ENCODE measurements around the gene KIF6.
"Not testable (repeated sequence)": the region's sequence is repeated elsewhere in the genome, so short reads cannot be mapped to it uniquely, and the experiment has no call there.

The KIF6 gene

DNA sequence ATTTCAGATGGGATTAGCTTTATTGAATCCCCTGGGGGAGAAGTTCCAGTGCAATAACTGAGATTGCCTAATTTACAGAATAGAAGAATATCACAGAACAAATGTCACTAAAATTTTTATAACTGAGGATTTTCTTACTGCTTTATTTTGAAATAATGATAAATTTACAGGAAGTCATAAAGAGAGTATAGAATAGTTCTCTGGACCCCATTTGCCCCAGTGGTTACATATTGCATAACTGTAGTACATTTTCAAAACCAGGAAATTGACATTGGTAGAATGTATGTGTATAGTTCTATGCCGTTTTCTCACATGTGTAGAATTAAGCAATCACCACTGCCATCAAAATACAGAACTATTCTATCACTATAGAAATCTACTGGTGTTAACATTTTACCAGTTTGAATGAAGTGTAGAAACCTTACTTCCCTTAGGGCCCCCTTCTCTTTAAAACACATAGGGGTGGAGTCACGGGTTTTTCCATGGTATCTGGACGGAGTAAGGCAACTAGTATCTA is 18.3 kb downstream of the KIF6 start:
- DNase-seq: no peak

DNA sequence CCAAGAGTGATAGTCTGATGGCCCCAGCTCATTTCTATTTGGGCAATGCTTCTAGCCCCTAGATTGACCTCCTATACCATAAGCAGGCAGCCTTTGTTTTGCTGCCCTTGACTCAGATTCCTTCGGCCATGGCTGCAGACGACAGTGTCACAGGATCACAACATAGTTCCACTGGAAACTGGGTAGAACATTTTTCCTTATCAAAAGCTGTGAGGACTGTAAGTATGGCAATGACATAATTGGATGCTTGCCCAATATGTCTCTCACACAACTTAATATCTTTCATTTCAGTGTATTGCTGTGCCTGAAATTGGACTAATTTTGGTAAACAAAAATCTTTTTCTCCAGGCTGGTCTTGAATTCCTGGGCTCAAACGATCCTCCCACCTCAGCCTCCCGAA is 22.9 kb downstream of the KIF6 start:
- no peak for DNase-seq

DNA sequence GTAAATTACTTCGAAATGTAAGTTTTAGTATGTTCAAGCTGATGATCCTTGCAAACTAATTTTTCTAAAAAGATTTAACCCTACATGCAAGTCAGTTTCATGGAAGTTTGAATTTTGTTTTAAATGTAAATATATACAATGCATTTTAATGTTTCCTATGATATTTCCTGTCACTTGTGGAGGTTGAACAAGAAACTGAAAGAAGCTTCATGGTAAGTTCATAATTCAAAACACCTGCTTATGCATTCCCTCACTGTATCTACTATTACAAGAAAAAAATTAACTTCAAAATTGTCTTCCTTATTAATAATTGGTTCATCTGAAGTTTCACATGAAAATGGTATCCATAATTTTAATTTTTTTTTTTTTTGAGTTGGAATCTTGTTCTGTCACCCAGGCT is 24.8 kb downstream of the KIF6 start:
- DNase-seq: no peak

DNA sequence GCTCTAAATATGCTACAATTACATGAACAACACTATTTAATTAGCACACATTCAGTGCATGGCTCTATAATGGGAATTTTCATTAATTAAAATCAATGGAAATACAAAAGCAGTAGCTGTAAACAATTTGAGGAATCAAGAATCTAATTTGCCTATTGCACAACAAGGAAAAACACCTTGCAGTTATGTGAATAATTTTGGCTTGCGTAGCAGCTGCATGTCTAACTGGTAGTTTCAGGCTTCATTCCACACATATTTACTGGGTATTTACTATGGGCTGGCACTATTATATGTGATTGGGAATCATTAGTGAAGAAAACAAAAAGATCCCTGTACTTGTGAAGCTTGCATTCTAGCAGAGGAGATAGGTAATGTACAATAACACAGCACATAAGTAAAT is 26.4 kb downstream of the KIF6 start:
- DNase-seq: no peak

DNA sequence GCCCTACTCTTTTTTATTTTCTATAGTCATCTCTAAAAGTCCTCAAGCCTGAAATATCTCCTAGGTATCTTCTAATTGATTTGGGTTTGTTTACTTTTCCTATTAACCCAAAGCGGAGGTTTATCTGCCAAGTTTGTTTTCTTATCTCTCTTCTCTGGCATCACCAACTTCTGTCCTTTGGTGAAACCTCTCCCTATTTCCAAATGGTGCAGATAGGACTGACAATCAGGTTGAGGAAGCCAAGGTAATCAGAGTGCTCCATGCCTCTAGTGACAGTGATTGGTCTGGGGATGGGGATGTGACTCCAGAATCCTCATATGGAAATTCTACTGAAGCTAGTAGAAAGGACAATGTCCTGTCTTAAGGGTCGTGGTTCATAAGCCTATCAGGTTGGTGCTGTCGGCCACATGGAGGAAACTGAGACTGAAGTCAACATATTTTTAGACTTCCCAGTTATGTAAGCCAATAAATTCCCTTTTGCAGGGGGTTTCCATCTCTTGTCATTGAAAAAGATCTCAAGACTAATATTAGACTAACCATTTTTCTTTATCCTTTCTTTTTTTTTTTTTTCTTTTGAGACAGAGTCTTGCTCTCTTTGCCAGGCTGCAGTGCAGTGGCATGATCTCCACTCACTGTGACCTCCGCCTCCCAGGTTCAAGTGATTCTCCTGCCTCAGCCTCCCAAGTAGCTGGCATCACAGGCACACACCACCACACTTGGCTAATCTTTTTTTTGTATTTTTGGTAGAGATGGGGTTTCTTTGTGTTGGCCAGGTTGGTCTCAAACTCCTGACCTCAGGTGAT is 28.0 kb downstream of the KIF6 start:
- DNase-seq: no peak

DNA sequence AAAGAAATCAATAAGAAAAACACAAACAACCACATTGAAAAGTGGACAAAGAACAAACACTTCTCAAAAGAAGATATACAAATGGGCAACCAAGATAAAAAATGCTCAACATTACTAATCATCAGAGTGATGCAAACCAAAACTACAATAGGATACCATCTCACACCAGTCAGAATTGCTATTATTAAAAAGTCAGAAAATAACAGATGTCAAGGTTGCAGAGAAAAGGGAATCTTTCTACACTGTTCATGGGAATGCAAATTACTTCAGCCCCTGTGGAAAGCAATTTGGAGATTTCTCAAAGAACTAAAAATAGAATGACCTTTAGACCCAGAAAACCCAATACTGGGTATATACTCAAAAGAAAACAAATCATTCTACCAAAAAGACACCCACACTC is 29.8 kb downstream of the KIF6 start:
- DNase-seq: no peak

DNA sequence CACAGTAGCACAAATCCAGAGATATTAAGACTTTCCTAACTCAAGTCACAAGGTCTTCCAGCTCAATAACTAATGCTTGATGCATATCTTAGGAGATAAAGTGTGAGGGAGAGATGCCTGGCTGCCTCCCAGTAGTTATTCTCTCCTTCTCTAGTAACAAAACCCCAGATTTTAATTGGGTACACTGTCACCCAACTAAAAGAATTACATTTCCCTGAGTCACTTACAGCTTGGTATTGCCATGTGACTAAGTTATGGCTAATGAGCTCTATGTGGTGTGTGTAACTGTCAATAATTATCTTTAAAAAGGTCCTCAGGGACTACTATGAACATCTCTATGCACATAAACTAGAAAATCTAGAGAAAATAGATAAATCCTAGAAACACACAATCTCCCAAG is 32.0 kb downstream of the KIF6 start:
- no peak for DNase-seq

DNA sequence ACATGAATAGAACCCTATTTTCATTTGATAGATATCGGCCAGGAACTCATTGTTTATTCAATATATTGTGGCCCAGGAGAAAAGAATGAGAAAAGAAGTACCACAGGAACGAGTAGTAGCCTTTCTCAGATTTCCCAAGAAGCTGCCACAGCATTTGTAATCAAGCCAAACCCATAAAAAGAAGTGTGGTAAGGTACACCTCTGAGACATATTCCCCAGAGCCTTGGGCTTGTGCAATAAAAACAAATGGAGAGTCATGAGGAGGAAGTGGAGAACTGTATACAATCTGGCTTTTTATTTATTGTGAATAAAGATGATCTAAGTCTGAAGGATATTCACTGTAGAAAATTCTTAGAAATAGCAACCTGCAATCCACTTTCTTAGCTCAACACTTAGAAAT is 36.7 kb downstream of the KIF6 start:
- DNase-seq: no peak

DNA sequence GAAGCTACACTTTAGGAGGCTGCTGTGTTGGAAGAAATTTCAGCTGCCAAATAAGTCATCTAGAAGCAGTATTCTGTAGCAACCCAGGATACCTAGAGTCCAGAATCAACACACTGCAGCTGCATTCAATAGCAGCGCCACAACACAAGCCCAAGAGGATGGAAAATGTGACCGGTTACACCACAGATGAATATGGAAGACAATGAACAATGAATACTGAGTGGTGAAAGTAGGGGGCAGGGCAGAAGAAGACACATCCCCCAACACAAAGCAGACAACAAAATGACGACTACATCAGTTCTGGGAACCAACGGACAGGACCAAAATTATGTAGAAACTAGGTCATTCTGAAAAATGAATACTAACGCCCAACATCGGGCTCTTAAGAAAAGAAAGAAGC is 38.2 kb downstream of the KIF6 start:
- DNase-seq: no peak

DNA sequence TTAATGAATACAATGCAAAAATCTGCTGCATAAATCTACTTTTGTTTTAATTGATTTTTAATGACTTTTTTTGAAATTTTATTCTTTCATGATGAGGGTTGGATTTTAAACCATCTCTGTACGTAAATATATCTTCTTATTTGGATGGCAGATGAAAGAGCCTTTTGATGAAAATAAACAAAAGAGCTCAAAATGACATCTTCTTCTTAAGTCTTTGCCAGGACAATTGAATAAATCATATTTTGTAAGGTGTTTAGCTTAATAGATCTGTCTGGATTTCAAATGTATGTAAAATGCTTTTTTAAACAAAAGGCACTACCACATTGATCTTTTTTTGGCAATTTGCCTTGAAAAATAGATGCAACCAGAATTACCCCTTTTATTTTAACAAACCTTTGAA is 39.3 kb downstream of the KIF6 start:
- no peak for DNase-seq

DNA sequence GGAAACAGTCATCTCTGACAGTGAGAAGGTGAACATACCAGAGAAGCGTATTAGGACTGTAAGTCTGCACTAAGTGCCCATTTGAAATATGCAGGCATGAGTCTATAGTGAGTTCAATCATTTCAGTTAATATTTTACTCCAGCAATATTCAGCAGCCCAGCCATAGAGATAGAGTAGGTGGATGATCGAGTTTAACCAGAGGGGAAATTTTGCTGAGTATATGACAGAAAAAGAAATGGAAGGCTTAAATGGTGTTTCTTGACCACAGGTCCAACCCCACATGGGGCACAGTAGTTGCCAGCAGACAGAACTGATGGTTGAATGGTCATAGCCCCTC is 39.8 kb downstream of the KIF6 start:
- DNase-seq: no peak

DNA sequence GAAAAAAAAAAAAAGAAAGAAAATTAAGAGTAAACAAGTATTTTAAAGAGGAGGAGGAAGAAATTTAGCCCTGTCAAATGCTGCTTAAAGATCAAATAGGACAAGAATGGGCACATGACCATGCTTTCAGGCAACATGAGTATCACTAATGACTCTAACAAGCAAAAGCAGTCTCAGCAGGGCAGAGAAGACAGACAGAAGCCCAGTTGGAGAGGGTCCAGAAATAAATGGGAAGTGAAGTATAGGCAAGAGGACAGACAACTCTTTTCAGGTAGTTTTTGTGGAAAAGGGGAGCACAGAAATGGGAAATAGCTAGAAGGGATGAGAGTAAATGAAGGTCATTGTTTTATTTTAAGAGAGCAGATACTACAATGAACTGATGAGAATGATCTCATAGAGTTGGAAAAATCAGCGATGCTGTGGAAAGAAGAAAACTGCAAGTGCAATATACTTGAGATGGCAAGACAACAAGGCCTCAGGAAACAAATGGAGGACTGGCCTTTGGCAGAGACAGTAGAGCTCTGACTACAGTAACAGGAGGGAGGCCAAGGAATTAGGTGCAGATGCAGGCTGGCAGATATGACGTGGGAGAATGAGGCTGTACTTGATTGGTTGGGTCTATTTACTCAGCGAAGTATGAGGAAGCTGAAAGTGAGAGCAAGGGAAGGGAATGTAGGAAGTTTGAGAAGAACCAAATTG is 40.3 kb downstream of the KIF6 start:
- no peak for DNase-seq

DNA sequence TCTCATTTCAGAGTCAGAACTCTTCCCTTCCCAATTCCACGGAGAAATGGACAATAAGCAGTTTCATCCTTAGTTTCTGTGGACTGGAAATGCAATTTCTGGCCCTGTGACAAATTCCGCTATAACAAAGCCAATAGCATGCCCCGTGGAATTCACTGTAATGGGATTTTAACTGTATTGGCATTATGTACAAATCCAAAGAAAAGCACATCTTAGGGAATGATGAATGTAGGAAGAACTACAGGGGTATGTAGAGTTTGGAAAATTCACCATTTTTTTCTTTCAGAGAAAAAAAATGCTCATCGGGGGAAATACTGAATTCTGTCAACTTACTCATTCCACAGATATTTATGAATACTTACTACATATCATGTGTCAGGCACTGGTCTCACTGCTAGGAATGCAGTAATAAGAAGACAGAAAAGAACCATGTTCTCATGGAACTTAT is 43.5 kb downstream of the KIF6 start:
- no peak for DNase-seq

DNA sequence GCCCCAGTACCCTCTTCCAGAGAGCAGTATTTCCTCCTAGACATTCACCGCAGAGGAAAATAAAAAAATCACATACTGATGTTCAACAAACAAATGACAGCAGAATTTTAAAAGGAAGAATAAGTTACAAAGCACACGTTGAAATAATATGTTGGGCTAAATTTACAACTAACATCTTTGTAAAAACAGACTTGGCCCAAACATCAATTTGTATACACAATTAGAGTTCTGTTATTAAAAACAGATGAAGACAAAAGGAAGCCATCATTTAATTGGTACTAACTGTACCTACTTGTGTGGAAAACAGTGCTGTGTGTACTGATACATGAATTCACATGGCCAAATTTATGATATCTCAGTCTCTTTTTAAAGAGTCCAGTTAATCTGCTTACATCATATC is 46.3 kb downstream of the KIF6 start:
- DNase-seq: no peak

DNA sequence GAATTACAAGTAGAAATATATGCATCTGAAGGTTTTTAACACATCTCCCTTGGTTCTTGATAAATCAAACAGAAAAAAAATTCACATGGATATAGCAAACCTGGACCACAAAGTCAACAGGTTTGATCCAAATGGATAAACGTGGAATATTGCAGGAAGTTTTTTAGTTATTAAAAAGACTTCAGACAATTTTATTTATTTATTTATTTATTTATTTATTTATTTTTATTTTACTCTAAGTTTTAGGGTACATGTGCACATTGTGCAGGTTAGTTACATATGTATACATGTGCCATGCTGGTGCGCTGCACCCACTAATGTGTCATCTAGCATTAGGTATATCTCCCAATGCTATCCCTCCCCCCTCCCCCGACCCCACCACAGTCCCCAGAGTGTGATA is 47.9 kb downstream of the KIF6 start:
- DNase-seq: not testable (repeated sequence)

DNA sequence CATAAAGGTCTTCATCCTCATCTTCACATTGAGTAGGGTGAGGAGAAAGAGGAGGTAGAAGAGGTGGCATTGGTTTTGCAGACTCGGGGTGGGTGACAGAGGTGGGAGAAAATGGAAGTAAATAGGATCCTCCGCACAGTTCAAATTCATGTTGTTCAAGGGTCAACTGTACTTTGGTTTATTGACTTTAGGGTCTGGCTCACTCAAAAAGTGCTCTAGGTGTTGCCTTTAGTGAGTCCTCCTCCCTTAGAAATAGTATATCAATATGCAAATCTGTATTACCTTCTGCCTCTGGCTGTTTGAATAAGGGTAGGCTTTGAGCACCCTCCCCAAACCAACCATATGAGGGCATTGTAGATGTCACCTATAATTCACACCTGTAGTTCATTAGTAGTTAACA is 54.7 kb downstream of the KIF6 start:
- no peak for DNase-seq

DNA sequence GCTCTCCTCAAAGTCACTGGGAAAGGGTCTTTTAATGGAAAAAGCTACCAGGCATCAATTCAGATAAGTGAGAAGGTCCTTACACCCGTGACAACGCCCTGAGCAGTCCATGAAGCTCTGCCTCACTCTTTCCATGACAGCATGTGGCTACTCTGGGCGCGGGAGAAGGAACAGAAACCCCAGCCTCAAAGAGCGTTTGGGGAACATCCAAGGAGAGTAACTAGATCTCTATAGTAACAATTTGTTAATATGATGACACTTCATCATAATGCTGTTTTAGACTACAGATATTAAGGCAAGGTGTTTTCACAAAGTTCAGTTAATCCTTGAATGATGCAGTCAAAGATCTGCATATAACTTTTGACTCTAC is 55.2 kb downstream of the KIF6 start:
- DNase-seq: no peak

DNA sequence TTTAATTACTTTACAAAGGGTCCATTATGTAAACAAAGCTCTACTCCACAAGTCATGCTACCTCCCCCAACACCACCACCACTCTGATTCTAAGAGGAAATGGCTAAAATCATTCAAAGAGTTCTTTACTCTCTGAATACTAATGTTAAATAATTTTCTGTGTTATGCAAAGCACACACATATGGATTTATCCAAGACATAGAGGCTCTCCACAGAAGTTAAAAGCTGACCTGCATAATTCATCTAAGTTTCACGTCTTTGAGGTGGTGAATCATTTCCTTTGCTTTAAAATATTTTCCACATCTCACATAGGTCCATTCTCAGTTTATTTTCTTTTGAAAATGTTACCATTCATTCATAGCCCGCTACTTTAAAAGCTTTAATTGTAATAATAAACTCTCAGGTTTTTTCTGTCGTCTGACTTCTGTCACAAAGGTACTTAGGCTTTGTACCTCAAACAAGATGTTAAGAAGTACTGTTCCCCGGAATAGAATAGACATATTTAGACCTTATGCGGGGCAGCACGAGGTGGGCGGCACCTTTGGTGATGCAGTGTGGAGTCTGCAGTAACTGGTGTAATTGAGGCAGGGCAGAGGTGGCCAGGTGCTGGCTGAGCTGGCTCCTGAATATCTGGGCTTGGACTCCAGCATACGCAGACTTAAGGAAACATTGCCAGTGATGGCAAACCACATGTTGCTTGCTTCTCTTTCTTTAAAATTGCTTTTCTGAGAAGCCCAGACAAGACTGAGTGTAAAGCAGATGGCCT is 55.8 kb downstream of the KIF6 start:
- no peak for DNase-seq

DNA sequence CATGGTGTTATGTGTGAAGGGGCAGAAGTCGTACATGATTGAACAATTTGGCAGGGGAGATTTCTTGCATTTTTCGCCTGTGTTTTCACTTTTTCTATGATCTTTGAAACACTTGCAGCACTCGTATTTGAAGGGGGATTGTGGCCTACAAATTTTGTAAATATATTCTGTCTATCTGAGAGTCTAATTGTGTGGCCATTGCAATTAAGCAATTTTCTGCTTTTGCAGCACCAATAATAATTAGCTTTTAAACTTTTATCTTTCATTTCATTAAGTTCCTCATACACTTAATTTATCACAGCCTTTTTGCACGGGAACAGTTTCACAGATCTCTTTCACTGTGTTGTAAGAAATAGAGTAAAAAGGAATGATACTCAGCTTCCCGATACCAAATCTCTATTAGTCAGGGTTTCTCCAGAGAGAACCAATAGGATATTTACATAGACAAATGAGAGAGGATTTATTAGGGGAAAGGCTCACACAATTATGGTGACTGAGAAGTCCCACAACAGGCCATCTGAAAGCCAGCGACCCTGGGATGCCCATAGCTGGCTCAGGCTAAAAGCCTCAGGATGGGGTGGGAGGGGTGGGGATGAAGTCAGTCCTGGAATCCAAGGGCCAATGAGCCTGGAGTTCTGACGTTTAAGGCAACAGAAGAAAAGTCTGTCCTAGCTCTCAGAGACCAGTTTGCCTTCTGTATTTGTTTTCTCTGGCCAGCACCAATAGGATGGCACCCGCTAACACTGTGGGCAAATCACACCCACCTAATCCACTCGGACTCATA is 58.3 kb downstream of the KIF6 start:
- DNase-seq: no peak

DNA sequence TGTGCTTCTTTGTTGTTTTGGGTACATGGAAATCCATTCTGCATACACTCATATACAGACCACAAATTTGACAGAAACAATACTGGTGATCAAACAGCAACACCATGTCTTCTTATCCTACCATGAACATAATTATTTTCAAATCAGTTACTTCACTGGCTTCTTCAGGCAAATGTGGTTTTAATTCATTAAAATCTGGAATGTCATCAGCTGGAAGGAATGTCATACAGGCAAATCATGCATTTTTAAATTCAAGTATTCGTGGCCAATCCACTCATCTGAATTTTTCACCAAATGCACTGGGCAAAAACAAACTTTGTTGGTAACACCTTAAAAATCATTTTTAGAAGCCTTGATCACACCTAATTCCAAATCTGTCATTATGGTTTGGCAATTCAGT is 59.3 kb downstream of the KIF6 start:
- no peak for DNase-seq

DNA sequence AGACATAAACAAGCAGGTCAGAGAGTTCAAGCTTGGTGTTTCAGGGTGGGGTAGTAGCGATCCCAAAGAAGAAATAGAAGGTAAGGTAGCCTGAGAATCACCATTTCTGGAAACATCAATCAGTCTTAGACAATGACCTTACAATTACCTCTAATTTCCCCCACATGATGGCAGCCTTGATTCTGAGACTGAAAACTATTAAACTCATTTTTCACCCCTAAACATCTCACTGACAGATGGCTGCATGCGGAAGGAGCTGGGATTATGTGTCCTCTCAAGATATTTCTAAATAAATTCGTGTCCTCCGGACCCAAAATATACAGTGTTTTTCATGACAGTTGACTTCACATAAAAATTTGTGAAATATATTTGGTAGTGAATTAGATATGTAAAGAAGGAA is 61.0 kb downstream of the KIF6 start:
- DNase-seq: no peak

DNA sequence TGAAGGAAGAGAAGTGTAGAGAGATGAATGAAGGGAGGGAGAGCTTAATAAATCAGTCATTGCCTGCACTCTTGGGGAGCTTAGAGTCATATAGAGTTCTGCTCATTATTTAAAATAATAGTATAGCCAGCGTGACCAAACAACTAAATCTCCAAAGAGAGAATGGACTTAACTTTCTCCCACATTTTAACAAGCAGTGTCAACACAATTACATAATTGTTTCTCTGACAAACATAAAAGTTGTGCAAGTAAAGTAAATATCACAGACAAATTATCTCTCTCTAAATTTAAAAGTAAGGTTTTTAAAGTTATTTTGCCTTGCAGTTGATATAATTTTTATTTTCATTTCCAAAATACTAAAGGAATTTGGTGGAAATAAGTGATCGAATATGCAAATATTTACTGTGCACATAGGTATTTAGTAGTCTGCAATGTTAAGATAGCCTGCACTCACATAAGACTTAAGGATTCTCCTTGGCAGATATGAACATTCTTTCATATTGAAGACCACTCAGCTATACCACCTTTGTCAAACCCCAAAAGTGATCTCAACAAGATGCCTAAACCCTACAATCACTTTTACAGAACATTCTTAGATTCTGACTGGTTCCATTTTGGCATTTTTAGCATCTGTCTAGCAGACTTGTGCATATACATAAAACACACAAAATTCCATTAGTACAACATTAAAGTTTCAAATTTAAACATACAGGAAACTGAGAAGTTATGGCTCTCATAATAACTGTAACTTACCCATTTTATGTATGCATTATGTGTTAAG is 67.7 kb downstream of the KIF6 start:
- no peak for DNase-seq

Data from COR-L47 (cell line).